Stimulated activated CD8-positive, alpha-beta memory T cell treated with anti-CD3 and anti-CD28 coated beads, Interleukin-7, amount 100 ng/mL, for 4 hours (primary cell): ENCODE results near the gene PKP4.
"Not testable (repeated sequence)": the region's sequence is repeated elsewhere in the genome, so short reads cannot be mapped to it uniquely, and the experiment has no call there.

ENCODE experiments used
- DNase-seq, 2 donors: peaks; one replicate each; pipeline ENCODE4 v3.0.0-alpha.2; 2020; ENCODE audit warnings: low read depth in 2 of 2

The PKP4 gene

DNA sequence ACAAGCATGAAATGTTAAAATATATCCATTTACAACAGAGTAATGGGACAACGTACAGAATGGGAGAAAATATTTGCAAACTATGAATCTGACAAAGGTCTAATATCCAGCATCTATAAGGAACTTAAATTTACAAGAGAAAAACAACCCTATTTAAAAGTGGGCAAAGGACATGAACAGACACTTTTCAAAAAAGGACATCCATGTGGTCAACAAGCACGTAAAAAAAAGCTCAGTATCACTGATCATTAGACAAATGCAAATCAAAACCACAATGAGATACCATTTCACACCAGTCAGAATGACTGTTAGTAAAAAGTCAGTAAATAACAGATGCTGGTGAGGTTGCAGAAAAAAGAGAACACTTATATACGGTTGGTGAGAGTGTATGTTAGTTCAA, 16.1 kb downstream of the PKP4 start:
- DNase-seq, result not testable (repeated sequence)

DNA sequence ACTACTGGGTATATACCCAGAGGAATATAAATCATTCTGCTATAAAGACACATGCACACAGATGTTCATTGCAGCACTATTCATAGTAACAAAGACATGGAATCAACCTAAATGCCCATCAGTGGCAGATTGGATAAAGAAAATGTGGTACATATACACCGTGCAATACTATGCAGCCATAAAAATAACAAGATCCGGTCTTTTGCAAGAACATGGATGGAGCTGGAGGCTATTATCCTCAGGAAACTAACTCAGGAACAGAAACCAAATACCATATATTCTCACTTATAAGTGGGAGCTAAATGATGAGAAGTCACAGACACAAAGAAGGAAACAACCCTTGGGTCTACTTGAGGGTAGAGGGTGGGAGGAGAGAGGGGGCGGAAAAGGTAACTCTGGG, 16.5 kb downstream of the PKP4 start:
- not testable (repeated sequence) for DNase-seq

DNA sequence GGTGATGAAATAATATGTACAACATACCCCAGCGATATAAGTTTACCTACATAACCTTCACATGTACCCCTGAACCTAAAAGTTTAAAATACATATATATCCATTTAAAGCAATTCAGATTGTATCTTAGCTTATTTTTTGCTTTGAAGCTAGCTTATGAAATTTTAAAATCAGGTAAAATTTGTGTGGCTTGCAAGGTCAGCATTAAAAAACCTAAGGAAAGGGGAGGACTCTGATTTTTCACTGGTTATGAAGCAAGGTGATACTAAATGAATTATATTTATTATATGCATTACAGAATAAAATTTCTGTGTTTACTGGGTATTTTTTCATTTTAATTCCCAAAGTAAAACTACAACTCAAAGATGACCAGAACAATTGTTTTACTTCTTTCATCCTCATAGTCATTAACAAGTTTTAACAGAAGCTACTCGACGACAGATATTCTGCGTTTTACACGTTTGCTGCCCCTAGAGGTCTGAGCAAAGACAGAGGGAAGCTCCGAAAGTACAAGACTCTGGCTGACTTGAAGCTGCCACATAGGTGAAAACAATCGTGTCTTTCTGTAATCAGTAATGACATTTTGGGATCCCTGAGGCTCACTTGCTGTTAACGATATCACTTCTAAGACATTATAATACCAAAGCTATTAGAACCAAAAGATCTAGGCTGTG, 17.1 kb downstream of the PKP4 start:
- DNase-seq, result no peak

DNA sequence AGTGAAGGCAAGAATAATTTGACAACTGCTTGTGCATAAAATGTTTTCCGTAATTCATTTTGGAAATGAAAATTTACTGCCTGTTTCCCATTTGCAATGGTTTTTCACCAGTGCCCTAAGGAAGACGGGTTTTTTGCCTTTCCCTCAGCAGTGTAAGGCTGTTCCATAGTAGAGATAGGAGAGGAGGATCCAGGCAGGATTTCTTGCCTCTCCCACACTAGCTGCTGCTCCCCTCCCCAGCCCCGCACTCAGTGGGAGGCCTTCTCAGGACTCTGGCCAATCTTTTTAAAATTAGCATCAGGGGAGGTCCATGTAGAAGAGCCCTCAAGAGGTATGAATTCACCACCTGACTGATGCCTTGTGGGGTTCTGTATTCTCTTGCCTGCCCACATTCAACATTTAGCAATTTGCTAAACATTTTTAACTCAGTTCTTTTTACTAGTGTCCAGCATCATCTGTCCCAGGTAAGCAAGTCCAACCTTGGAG, 17.8 kb downstream of the PKP4 start:
- not testable (repeated sequence) for DNase-seq

DNA sequence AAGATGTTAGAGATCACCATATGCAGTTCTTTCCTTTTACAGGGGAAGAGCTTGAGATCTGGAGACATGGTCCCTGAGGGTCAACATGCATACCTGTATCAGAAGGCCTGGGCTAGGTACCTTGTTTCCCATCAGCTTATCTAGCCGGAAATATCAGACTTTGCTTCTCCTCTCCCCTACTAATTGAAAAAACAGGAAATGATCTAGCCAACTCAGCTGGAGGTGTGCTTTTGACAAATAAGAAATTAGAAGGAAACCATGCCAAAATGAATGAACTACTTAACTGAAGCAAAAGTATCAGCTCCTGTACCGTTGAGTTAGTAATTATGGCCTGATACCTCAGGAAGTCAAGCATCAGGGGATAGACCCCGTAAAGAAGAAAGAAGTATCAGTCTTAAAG, 20.4 kb downstream of the PKP4 start:
- DNase-seq, result no peak

DNA sequence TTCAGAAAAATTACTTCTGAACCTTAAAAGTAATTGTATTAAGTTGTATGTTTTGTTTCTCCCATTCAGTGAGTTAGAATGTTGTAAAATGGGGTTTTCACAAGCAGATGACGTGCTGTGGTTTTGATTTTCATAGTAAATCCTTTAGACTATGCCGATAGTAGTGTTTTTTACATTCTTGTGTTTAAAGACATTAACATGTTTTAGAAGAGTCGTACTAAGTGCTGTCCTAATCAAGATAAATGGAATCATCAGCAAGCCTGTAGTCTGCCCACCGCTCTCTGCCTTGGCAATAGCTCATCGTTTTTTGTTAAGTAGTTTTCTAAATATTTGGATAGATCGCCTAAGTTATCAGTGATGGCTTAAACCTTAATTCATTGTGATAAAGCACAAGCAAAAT, 21.5 kb downstream of the PKP4 start:
- DNase-seq, result no peak

DNA sequence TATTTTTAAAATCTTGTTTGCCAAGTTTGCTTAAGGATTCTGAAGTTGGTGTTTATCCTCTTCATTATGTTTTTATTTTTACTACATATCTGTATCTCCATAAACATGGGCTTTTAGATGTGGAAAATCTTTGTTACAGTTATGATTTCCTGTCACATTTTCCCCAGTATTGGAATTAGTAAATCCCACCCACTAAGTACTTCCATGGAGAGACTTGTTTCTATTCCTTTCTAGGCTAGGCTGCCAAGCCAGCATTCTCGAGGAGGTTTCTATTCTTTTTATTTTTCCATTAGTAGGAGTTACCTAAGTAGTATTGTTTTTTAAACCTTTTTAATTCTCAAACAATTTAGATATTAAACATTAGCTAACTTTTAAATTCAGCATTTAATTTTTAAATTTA, 22.1 kb downstream of the PKP4 start:
- DNase-seq, result no peak

DNA sequence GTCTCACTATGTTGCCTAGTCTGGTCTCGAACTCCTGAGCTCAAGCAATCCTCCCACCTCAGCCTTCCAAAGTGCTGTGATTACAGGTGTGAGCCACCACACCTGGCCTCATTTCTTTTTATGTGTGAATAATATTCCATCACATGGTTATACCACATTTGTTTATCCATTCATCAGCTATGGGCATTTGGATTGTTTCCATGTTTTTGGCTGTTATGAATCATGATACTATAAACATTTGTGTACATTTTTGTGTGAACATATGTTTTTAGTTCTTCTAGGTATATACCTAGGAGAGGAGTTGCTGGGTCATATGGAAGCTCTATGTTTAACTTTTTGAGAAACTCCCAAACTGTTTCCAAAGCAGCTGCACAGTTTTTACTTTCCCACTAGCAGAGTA, 24.4 kb downstream of the PKP4 start:
- DNase-seq, result no peak

DNA sequence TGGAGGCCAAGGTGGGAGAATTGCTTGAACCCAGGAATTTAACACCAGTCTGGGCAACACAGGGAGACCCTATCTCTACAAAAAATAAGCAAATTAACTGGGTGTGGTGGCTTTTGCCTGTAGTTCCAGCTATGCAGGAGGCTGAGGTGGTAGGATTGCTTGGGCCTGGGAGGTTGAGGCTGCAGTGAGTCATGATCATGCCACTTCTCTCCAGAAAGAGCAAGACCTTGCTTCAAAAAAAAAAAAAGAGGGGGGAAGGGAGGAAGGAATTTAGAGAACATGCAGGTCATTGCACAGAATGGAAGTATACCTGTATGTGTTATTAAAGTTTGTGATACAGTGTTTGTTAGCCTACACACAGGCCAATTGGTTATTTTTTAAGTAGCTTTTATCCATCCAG, 25.8 kb downstream of the PKP4 start:
- no peak for DNase-seq

DNA sequence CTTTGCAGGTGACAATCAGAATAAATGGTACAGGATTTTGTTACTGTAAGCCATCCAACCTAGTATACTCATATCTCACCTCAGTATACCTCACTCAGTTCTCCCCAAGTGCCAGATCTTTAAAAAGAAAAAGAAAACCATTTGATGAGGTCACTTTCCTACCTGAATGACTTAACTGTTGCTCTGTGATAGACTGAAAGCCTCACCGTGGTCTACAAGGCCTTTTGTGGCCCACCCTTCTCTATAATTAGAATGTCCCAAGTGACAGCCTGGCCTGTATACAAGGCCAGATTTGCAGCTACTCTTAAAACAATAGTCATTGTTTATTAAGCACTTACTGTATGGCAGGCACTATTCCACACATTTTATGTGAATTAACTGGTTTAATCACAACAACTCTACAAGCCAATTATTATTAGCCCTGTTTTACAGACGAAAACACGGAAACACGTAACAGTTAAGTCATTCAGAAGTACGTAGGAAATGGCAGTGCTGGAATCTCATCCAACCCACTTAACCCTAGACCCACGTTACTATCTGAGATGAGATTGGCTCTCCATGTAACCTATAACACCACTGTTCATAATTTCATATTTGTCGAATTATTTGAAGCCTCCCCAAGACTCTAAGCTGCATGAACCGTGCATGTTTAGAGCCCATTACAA, 28.3 kb downstream of the PKP4 start:
- DNase-seq, result no peak

DNA sequence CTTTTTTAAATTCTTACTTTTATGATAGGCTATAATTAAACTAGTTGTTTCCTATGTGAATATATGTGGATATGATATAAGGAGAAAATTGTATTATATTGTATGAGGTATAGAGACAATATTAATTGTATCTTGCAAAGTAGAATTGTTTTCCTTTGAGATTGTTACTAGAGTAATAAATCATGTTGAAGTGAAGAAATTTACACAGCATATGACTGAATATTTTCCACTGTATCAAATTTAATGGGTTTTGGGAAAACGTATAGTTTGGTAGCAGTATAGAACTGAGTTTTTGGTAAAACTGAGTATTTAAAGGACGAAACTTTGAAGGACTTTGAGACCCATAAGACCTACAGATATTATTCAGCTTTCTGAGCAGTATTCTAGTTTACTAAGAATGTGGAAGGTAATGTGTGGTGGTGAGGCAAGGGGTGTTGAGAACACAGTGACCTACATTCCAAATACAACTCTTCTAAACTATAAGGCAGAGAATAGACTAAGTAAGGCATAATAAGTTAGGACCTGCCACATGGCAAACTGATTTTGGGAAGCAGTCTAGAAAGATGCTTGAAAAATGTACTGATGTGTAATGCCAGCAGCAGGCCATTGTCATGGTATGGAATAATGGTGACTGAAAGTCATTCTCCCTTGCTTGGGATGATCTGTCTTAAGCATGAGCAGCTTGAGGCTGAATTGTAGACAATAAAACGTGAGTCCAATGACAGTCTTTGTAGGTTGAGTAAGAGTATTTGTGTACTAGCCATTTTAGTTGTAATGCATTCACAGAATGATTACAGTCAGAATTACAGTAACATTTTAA, 29.6 kb downstream of the PKP4 start:
- DNase-seq, result no peak

DNA sequence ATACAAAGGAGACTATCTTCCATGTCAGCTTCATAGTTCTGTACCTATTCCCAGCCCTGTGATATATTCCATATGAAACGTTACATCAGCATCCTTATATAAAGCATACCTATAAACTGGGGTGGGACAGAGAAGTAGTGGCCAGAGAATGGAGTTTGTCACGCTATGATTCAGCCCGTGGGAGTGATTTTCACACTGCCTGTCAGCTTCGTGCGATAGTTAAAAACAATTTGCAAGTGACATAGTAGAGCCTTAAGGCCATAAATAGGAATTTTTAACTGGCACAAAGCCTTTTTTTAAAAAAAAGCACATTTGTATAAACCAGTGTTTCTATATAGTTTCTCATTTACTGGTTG, 30.2 kb downstream of the PKP4 start:
- DNase-seq, result no peak

DNA sequence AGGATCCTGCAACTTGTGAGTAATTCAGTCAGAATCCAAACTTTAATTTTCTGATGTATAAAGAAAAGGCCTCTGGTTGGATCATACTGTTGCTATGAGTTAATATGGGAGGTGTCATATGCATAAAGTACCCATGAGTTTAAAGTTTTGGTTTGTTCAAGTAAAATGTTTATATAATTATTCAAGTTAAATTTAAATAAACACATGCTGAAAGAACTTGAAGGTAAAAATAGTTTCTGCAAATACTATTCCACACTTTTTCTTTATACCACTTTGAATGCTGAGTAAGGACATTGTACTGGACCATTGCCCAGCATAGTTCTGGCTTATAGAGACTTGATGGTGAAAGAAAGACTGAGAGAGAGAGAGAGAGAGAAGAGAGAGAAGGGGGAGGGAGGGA, 30.7 kb downstream of the PKP4 start:
- DNase-seq, result no peak

DNA sequence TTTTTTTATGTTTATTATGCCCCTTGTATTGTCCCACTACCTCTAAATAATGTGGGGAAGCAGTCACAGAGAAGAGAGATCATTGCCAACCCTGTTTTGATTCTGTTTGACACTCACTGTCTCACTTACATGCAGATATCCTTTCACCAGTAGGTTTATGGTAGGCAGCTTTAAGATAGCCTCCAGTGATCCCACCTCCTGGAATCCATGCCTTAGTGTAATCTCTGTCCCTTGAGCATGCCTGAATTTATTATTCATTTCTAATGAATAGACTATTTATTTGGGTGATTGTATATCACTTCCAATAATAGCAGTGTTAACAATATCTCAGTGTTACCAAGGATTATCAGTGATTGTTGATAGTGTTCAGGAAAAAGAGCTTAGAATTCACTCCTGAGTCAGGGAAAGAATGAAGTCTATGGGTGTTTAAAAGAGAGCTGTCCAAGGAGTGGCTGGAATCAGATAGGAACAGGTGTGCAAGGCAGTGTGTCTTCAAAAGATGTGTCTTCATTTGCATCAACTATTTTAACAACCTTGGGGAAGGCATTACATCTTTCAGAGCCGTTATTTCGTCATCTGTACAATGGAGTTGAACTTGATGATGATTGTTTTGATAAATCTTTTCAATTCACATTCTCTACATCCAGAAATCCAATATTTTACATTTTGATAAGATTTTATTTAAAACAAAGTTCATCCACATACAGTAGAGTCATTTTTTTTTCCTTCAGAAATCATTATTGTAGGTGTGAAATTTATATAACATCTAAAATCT, 31.9 kb downstream of the PKP4 start:
- no peak for DNase-seq

DNA sequence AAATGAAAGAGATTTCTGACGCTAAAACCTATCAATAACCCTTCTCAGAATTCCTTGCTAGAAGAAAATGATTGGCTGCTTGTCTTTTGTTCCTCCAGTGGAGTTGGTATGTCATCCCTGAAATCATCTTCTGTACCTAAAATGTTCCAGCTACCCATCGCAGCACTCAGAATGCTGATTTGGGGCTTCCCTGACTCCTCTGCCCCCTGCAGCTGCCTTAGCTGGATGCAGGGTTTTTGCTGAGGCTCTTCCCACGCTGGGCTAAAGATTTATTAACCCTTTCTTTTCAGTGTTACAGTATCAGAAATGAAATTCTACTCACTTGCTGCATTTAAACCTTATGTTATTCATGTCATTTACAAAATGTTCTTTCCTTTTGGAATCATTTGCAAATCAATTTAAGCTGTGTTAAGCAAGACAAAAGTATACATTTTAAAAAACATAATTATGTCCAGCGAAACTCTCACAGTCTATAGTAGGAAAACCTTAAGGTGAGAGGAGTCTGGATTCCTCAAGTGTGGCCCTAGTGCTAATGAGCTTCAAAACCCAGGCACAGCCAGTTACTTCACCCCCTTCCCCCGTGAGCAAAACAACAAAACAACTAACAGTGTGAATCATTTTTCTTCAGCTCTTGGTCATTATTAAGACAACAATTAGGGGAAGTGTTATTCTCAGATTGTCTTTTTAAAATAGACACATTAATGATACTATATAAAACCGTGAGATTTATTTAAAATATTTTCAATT, 32.8 kb downstream of the PKP4 start:
- DNase-seq, result no peak

DNA sequence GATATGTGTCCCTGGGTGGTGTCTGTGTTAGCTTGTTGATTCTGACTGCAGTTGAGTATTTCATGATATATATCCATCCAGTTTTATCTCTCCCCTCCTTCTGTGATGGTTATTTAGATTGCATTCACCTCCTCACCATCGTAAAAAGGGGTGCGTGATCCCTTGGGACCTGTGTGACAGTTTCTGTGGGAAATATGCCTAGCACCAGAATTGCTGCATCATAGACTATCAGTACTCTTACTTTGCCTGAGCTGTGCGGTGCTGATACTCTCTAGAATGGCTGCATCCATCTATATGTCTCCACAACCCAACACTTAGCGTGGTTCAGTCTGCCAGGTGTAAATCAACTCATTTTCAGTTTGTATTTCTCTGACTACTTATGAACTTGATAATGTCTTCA, 34.3 kb downstream of the PKP4 start:
- no peak for DNase-seq

DNA sequence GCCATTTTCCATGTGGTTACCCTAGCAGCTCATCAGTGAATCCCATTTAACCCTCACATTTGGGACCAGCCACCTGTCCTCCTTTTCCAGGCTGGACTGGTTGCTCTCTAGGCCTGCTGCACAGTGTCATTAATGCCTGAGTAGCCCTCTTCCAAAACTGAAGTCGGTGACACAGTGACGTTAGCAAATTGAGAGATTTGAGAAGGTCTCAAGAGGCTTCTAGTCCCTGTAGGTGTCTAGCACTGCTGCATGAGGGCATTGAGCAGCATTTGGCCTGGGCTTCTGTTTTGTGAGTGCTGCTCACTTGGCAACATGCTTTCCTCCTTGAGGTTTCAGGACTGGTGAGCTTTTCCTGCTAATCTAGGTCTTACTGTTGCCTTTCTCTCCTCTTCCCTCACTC, 36.7 kb downstream of the PKP4 start:
- no peak for DNase-seq

DNA sequence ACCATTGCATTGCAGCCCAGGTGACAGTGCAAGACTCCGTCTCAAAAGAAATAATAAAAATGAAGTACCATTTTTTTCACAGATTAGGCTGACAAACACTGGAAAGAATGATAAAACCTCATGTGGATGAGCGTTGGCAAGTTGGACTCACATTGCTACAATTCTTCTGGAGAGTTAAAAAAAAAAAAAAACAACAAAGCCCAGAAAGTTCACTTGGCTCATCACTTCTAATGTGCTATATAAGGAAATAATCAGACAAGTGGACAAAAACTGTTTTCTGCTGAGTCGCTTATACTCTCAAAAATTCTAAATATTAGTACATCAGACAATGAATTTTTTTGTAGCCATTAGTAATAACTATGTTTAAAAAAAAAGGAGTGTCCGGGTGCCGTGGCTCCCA, 38.4 kb downstream of the PKP4 start:
- DNase-seq, result no peak

DNA sequence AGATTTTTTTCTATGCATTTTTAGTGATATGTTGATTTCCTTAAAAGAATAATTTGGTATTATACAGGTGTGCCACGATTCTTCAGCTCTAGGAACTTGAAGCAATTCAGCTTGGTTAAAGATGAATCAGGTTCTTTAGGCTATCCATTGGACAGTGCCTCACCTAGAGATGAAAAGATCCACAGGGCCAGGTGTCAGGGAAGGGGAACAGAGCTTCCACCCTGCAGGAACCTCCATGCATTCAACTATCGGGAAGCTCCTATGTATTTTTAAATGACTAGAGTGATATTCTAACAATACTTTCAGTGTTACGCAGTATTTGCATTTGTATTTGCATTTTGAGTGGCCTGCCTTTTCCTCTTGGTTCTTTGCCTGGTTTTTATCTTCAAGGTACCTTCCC, 40.2 kb downstream of the PKP4 start:
- no peak for DNase-seq

DNA sequence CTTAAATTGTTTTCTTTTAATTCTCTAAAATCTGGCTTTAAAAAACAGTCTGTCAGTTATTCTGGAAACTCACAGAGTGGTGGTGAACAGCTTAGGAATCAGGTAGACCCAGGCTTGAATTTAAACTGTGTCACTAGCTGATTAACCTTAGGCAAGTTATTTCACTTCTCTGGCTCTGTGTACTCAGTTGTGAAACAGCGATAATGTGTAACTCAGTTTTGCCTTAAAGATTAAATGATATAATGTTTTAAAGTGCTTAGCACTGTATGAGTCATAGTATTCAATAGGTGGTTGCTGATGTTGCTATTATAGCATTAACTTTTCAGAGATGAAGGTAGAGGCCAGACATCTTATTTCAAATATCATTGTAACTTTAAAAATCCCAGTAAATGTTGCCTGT, 40.7 kb downstream of the PKP4 start:
- no peak for DNase-seq

DNA sequence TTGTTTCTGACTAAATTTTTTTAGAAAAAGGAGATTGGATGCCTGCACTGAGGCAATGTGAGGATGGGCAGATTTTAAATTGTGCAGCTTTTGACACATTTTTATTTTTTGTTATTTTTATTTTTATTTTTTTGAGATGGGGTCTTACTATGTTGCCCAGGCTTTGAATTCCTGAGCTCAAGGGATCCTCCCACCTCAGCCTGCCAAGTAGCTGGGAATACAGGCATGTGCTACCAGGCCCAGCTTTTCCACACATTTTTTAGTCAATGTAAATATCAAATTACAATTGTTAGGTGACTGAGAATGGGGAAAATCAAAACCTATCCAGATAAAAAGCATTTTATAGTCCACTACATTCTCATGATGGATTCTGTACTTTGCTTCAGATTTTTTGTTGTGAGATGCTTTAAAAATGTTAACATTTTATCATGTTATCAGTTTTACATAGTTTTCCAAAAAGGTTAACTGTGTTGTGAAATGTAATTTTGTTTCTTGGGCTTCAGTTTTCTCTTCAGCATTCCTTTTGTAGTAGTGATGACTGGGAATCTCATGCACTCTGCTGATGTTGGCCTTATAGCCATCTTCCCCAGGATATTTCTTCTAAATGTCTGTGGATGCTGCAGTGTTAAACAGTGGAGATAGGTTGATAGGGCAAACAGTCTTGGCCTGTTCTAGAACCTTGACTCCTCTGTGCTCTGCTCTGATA, 41.4 kb downstream of the PKP4 start:
- no peak for DNase-seq
